ENCODE measurements around the gene CCL5.

CCL5 gene

DNA sequence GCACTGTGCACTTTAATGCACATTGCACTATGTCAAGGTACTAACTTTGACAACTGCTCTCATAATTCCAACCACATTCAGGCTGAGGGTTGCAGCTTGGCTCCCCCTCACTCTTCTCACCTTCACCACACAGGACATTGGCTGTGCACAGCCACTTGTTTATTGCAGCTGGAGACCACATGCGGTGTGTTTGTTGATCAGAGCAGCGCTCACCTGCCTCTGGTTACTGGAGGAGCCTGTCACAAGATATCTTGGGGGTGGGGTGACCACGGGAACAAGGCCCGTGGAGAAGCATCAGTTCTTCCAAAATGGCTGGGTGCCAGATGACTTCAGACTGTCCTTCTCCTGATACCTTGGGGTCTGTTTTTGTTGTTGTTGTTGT lies 10.6 kb upstream of the CCL5 start:
- Histone ChIP-seq H3K36me3 (replicated peaks) (no peaks in the 10 kb centered on the region), H3K27me3 (replicated peaks) (no peaks in the 10 kb centered on the region), H3K27ac (no peak overlapping the region), H3K4me3 (ENCODE audit: low read depth, low read length) (no peak overlapping the region)
- no peak for DNase-seq
- in situ Hi-C loops (cut with HindIII; ENCODE audit: low pct_ligation_motif_present, low sequenced_read_pairs), result no loop called here
- TF ChIP-seq, protein P1, sequence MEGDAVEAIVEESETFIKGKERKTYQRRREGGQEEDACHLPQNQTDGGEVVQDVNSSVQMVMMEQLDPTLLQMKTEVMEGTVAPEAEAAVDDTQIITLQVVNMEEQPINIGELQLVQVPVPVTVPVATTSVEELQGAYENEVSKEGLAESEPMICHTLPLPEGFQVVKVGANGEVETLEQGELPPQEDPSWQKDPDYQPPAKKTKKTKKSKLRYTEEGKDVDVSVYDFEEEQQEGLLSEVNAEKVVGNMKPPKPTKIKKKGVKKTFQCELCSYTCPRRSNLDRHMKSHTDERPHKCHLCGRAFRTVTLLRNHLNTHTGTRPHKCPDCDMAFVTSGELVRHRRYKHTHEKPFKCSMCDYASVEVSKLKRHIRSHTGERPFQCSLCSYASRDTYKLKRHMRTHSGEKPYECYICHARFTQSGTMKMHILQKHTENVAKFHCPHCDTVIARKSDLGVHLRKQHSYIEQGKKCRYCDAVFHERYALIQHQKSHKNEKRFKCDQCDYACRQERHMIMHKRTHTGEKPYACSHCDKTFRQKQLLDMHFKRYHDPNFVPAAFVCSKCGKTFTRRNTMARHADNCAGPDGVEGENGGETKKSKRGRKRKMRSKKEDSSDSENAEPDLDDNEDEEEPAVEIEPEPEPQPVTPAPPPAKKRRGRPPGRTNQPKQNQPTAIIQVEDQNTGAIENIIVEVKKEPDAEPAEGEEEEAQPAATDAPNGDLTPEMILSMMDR (IDR thresholded peaks at IDR 0.05; ENCODE audit: low read depth, low read length, missing control alignments), result no peak

- in situ Hi-C loops (cut with HindIII; ENCODE audit: low pct_ligation_motif_present, low sequenced_read_pairs), result no loop called here
- Histone ChIP-seq H3K36me3 (replicated peaks) (no peaks in the 10 kb centered on the region), H3K27ac (peak overlapping the region; percentile 73), H3K4me3 (ENCODE audit: low read depth, low read length) (no peak overlapping the region), H3K27me3 (replicated peaks) (no peaks in the 10 kb centered on the region)
- peak; percentile 68 for DNase-seq
- TF ChIP-seq, protein P1 (IDR thresholded peaks at IDR 0.05; ENCODE audit: low read depth, low read length, missing control alignments), result no peak
These were observed 9.9 kb upstream of the CCL5 start for GRCh38 chr17:35889818-35890773.

- H3K27ac ChIP-seq, result no peak overlapping the region
These were observed 9.1 kb upstream of the CCL5 start for GRCh38 chr17:35889241-35889640.

DNA sequence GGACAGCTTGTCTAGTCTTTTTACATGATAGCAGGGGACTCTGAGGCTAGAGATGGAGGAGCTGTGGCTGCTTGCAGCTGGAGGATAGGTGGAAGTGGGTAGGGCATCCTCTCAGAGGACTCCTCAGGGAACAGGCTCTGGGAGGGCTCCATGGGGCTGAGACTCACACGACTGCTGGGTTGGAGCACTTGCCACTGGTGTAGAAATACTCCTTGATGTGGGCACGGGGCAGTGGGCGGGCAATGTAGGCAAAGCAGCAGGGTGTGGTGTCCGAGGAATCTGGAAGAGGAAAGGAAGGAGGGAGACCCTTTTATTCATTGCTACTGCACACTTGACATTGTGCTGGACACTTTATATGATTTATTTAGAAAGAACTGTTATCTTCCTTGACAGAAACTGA lies 1.8 kb downstream of the CCL5 start:
- TF ChIP-seq, protein P1 (IDR thresholded peaks at IDR 0.05; ENCODE audit: low read depth, low read length, missing control alignments), result no peak
- Histone ChIP-seq H3K4me3 (ENCODE audit: low read depth, low read length) (no peak overlapping the region), H3K27ac (no peak overlapping the region), H3K27me3 (replicated peaks) (no peaks in the 10 kb centered on the region), H3K36me3 (replicated peaks) (no peaks in the 10 kb centered on the region)
- no peak for DNase-seq
- in situ Hi-C loops (cut with HindIII; ENCODE audit: low pct_ligation_motif_present, low sequenced_read_pairs), result no loop called here

More at GRCh38 chr17:35889241-35889640, 9.1 kb upstream of the CCL5 start:
- TF ChIP-seq, protein P1 (IDR thresholded peaks at IDR 0.05; ENCODE audit: low read depth, low read length, missing control alignments), result no peak
- no peak for DNase-seq
- Histone ChIP-seq H3K36me3 (replicated peaks) (no peaks in the 10 kb centered on the region), H3K4me3 (ENCODE audit: low read depth, low read length) (no peak overlapping the region), H3K27me3 (replicated peaks) (no peaks in the 10 kb centered on the region)
- in situ Hi-C loops (cut with HindIII; ENCODE audit: low pct_ligation_motif_present, low sequenced_read_pairs), result no loop called here

DNA sequence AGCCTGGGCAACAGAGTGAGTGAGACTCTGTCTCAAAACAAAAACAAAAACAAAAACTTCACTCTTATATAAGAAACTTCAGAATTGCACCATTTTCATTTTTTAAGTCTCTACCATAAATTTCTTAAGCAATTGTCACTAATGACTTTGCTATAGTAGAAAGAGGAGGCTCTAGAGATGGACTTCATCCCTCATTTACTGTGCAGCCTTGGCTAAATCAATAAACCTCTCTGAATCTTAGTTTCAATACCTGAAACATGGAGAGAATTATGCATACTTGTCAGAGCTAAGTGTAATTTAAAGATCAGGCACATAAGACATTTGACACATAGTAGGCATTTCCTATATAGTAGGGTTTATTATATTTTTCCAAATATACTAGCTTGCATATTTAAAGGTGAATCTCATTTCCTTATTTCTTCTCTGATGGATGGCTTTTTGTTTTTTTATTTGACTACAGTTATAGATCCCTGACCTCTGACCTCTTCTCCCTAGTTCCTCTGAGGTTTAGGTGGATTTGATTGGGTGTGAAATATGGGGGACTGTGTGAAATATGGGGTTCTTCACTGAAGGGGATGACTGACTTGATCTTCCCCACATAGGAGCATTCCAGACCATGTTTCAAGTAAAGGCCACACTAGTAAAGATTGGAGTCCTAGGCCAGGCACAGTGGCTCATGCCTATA lies 2.7 kb downstream of the CCL5 start:
- no peak overlapping the region for H3K4me3 ChIP-seq (ENCODE audit: low read depth, low read length)
- TF ChIP-seq, protein P1 (IDR thresholded peaks at IDR 0.05; ENCODE audit: low read depth, low read length, missing control alignments), result no peak
- DNase-seq, result no peak

More for the DNA sequence above, 2.7 kb downstream of the CCL5 start:
- Histone ChIP-seq H3K27me3 (replicated peaks) (no peaks in the 10 kb centered on the region), H3K36me3 (replicated peaks) (no peaks in the 10 kb centered on the region), H3K27ac (no peak overlapping the region)
- in situ Hi-C loops (cut with HindIII; ENCODE audit: low pct_ligation_motif_present, low sequenced_read_pairs), result no loop called here
